ENCODE measurements around the gene COA8. TPM values are rescaled to one million over a fixed set of nuclear protein-coding genes. Genes with fewer than 3 reads are reported as not detected.
A peak's percentile ranks its signal among the peaks of the same experiment; 100 is the strongest.

Gene COA8
- total and polyA plus RNA-seq, 2 of the 4 experiments (the other 2 are of a cell fraction) = 12.2 to 21.1 TPM

DNA sequence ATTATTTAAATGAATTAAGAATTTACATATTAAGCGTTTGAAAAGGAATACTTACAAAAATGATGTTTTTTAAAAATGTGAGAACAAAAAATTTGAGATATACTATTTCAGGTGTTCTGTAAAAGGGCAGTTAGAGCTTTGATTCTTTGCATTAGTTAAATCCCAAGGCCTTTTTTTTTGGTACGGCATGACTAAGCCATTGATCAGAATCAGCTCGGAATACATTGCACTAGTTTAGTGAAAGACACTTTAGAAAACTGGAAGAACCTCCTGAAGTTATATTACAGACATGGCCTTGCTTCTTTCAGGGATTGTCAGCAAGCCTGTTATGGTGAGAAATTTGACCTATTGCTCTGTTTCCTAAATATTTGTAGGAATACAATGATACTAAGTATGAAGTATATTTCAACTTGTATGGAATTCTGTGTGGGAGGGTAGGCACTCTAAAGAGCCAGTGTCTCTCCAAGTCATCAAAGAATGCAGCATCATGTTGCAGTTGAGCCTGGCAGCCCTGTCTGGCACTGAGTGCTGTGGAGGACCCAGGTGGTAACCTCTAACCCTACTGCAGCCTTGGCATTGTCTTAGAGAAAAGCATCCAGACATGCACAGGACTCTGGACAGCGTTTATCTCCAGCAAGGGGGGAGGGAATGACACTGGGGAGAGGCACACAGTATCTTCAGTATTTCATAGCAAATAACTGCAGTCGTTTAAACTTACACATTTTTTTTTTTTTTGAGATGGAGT is 67.8 kb downstream of the COA8 start:
- ChIA-PET POLR2A (ENCODE audit: unreplicated experiment) (no interaction called here), CTCF (no interaction called here)
- H4K91ac ChIP-seq (ENCODE audit: insufficient read depth, low read depth, low read length) = no peak overlapping the region
- no peak overlapping the region for H3K18ac ChIP-seq (ENCODE audit: low read depth, low read length)
- H2BK5ac ChIP-seq (ENCODE audit: low read depth, low read length, poor library complexity, severe bottlenecking) = peak overlapping the region; percentile 50
- intact Hi-C loops (cut with micrococcal nuclease) (no loop called here), dilution Hi-C loops (cut with HindIII; ENCODE audit: low sequenced_read_pairs, unreplicated experiment) (no loop called here), in situ Hi-C loops (cut with MboI; ENCODE audit: low sequenced_read_pairs) (no loop called here)
- no peak overlapping the region for H3K4ac ChIP-seq (ENCODE audit: low read depth, low read length)
- WGBS, 2 experiments (ENCODE audit: extremely low coverage in 2 of 2, insufficient read length in 1 of 2) = no CpG with 5 or more reads among the region's 5 CpGs
- TSS peak; percentile 53 for BruUV-seq (replicated peaks)
- H2AK9ac ChIP-seq (replicated peaks; ENCODE audit: low read depth, low read length, poor library complexity) = no peak overlapping the region
- H4K8ac ChIP-seq (ENCODE audit: low read depth in 2 of 2, low read length in 2 of 2) = no peak overlapping the region
- peaks cover 9% of the 10 kb centered on the region for H3K36me3 ChIP-seq (ENCODE audit: control insufficient read depth, insufficient read depth, low read length)
- H3K56ac ChIP-seq (ENCODE audit: extremely low read depth, insufficient read depth, low read length) = no peak overlapping the region
- H3K27ac ChIP-seq (ENCODE audit: insufficient read depth, low read length) = peak overlapping the region; percentile 24; the same call in 1 of the 2 replicates
- H4K5ac ChIP-seq (ENCODE audit: low read depth, low read length) = no peak overlapping the region
- no peak overlapping the region for H2BK20ac ChIP-seq (ENCODE audit: low read depth, low read length)
- no peak overlapping the region for H2BK15ac ChIP-seq (ENCODE audit: low read depth, low read length)
- peak overlapping the region; percentile 24 for H3K9ac ChIP-seq (ENCODE audit: low read depth, low read length)
- peak overlapping the region; percentile 22; the same call in 1 of the 2 replicates for H3K23ac ChIP-seq (ENCODE audit: low read depth, low read length)
- H3K4me1 ChIP-seq (ENCODE audit: control insufficient read depth, insufficient read depth, low read length) = peaks cover 13% of the 10 kb centered on the region
- TF ChIP-seq NFE2L2 (IDR thresholded peaks at IDR 0.05; ENCODE audit: low read depth, low read length) (no peak), BHLHE40 (IDR thresholded peaks at IDR 0.05; ENCODE audit: low read depth, low read length) (no peak), MAFK (IDR thresholded peaks at IDR 0.05; ENCODE audit: low read depth, low read length) (no peak), RCOR1 (IDR thresholded peaks at IDR 0.05; ENCODE audit: insufficient replicate concordance, low read length) (no peak), CHD1 (IDR thresholded peaks at IDR 0.05; ENCODE audit: low read depth, low read length) (no peak), FOS (IDR thresholded peaks at IDR 0.05; ENCODE audit: low read depth, low read length) (no peak), MAZ (IDR thresholded peaks at IDR 0.05; ENCODE audit: borderline replicate concordance, low read depth, low read length) (no peak), MXI1 (IDR thresholded peaks at IDR 0.05; ENCODE audit: borderline replicate concordance, low read depth, low read length) (no peak), SMC3 (IDR thresholded peaks at IDR 0.05; ENCODE audit: low read depth, low read length) (no peak), RAD21 (IDR thresholded peaks at IDR 0.05; ENCODE audit: low read length) (no peak), CEBPB (IDR thresholded peaks at IDR 0.05; ENCODE audit: low read depth, low read length) (no peak), RFX5 (IDR thresholded peaks at IDR 0.05; ENCODE audit: low read depth, low read length) (no peak)
- TF ChIP-seq, protein P1, sequence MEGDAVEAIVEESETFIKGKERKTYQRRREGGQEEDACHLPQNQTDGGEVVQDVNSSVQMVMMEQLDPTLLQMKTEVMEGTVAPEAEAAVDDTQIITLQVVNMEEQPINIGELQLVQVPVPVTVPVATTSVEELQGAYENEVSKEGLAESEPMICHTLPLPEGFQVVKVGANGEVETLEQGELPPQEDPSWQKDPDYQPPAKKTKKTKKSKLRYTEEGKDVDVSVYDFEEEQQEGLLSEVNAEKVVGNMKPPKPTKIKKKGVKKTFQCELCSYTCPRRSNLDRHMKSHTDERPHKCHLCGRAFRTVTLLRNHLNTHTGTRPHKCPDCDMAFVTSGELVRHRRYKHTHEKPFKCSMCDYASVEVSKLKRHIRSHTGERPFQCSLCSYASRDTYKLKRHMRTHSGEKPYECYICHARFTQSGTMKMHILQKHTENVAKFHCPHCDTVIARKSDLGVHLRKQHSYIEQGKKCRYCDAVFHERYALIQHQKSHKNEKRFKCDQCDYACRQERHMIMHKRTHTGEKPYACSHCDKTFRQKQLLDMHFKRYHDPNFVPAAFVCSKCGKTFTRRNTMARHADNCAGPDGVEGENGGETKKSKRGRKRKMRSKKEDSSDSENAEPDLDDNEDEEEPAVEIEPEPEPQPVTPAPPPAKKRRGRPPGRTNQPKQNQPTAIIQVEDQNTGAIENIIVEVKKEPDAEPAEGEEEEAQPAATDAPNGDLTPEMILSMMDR (conservative IDR thresholded peaks at IDR 0.05; ENCODE audit: low read depth, low read length) = no peak
- TF ChIP-seq, protein P2, sequence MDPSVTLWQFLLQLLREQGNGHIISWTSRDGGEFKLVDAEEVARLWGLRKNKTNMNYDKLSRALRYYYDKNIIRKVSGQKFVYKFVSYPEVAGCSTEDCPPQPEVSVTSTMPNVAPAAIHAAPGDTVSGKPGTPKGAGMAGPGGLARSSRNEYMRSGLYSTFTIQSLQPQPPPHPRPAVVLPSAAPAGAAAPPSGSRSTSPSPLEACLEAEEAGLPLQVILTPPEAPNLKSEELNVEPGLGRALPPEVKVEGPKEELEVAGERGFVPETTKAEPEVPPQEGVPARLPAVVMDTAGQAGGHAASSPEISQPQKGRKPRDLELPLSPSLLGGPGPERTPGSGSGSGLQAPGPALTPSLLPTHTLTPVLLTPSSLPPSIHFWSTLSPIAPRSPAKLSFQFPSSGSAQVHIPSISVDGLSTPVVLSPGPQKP (IDR thresholded peaks at IDR 0.05; ENCODE audit: borderline replicate concordance, low read depth, low read length) = no peak
- TF ChIP-seq, protein P3, sequence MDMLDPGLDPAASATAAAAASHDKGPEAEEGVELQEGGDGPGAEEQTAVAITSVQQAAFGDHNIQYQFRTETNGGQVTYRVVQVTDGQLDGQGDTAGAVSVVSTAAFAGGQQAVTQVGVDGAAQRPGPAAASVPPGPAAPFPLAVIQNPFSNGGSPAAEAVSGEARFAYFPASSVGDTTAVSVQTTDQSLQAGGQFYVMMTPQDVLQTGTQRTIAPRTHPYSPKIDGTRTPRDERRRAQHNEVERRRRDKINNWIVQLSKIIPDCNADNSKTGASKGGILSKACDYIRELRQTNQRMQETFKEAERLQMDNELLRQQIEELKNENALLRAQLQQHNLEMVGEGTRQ (IDR thresholded peaks at IDR 0.05; ENCODE audit: low read depth, low read length) = no peak
- H3K4me3 ChIP-seq (ENCODE audit: insufficient read depth, low read depth, low read length) = peak overlapping the region; percentile 97
- peaks cover 0 to 31% of the 10 kb centered on the region in 2 experiments; a peak in 2 of 4 replicates for H3K79me1 ChIP-seq (ENCODE audit: low read depth in 1 of 2, low read length in 2 of 2)
- peaks cover 56% of the 10 kb centered on the region for H4K20me1 ChIP-seq (ENCODE audit: insufficient read depth, low read length)
- DNase-seq (peak; percentile 31), ATAC-seq (ENCODE audit: low read depth) (no peak)
- H3K4me2 ChIP-seq (ENCODE audit: low read depth, low read length) = peak overlapping the region; percentile 91
- H3K27me3 ChIP-seq (ENCODE audit: control insufficient read depth, insufficient read depth, low read length) = no peaks in the 10 kb centered on the region
- H3K9me3 ChIP-seq (ENCODE audit: control insufficient read depth, insufficient read depth, low read length) = no peaks in the 10 kb centered on the region
- H2AK5ac ChIP-seq (ENCODE audit: low read depth, low read length) = no peak overlapping the region
- no peak overlapping the region for H2AFZ ChIP-seq (replicated peaks; ENCODE audit: low read length, poor library complexity)
- peaks cover 17% of the 10 kb centered on the region for H3K9me1 ChIP-seq (ENCODE audit: insufficient read depth, low read length)
- H3K14ac ChIP-seq (replicated peaks; ENCODE audit: low read depth, low read length) = no peak overlapping the region
- H2BK120ac ChIP-seq (ENCODE audit: low read depth, low read length) = no peak overlapping the region
